ENCODE data around the gene HSD17B2. TPM values are rescaled to one million over a fixed set of nuclear protein-coding genes. Genes with fewer than 3 reads are reported as not detected.

Gene HSD17B2
- polyA plus RNA-seq, 1 of the 3 experiments (the other 2 are of a cell fraction), result not detected

GRCh38 chr16:82041542-82041941 lies 6.5 kb downstream of the HSD17B2 start:
- Histone ChIP-seq H3K4me1 (ENCODE audit: control insufficient read depth in 1 of 2, insufficient read depth in 2 of 2, low read depth in 1 of 2, low read length in 1 of 2) (peaks cover 0 to 6% of the 10 kb centered on the region in 2 experiments; a peak in 1 of 4 replicates), H2AFZ (ENCODE audit: low read depth) (no peak overlapping the region), H3K9me2 (no peaks in the 10 kb centered on the region), H3K36me3 (replicated peaks in 1 of 2; ENCODE audit: control insufficient read depth in 1 of 2, insufficient read depth in 2 of 2, low read length in 1 of 2) (no peaks in the 10 kb centered on the region), H3K27ac (ENCODE audit: low read depth in 2 of 2, low read length in 1 of 2) (no peak overlapping the region), H3K4me2 (no peak overlapping the region), H3K79me2 (ENCODE audit: insufficient read depth) (no peaks in the 10 kb centered on the region), H3F3A (replicated peaks; ENCODE audit: insufficient read depth) (no peaks in the 10 kb centered on the region), H3K9ac (no peak overlapping the region), H4K20me1 (ENCODE audit: insufficient read depth) (no peaks in the 10 kb centered on the region), H3K27me3 (ENCODE audit: insufficient read depth) (peaks cover 11% of the 10 kb centered on the region; the same call in 1 of the 2 replicates), H3K4me3 (ENCODE audit: low read depth in 2 of 2, low read length in 1 of 2) (no peak overlapping the region), H3K9me3 (no peaks in the 10 kb centered on the region)
- 35% methylated on average over 4 of the region's 4 CpGs for WGBS (ENCODE audit: low lambda C conversion rate)
- DNase-seq, result no peak
- no peak for TF ChIP-seq USF2 (IDR thresholded peaks at IDR 0.05; ENCODE audit: borderline replicate concordance, low read depth, low read length)
- no peak for TF ChIP-seq SMC3 (IDR thresholded peaks at IDR 0.05; ENCODE audit: low read depth, low read length)
- TF ChIP-seq, protein P1, sequence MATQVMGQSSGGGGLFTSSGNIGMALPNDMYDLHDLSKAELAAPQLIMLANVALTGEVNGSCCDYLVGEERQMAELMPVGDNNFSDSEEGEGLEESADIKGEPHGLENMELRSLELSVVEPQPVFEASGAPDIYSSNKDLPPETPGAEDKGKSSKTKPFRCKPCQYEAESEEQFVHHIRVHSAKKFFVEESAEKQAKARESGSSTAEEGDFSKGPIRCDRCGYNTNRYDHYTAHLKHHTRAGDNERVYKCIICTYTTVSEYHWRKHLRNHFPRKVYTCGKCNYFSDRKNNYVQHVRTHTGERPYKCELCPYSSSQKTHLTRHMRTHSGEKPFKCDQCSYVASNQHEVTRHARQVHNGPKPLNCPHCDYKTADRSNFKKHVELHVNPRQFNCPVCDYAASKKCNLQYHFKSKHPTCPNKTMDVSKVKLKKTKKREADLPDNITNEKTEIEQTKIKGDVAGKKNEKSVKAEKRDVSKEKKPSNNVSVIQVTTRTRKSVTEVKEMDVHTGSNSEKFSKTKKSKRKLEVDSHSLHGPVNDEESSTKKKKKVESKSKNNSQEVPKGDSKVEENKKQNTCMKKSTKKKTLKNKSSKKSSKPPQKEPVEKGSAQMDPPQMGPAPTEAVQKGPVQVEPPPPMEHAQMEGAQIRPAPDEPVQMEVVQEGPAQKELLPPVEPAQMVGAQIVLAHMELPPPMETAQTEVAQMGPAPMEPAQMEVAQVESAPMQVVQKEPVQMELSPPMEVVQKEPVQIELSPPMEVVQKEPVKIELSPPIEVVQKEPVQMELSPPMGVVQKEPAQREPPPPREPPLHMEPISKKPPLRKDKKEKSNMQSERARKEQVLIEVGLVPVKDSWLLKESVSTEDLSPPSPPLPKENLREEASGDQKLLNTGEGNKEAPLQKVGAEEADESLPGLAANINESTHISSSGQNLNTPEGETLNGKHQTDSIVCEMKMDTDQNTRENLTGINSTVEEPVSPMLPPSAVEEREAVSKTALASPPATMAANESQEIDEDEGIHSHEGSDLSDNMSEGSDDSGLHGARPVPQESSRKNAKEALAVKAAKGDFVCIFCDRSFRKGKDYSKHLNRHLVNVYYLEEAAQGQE (IDR thresholded peaks at IDR 0.05; ENCODE audit: low read depth, low read length), result no peak
- no peak for TF ChIP-seq SIN3A (IDR thresholded peaks at IDR 0.05; ENCODE audit: borderline replicate concordance, low read depth, low read length)
- TF ChIP-seq YY1 (IDR thresholded peaks at IDR 0.05; ENCODE audit: low read depth), result no peak
- TF ChIP-seq POLR2AphosphoS5 (IDR thresholded peaks at IDR 0.05; ENCODE audit: low read depth, low read length), result no peak
- TF ChIP-seq TEAD4 (IDR thresholded peaks at IDR 0.05; ENCODE audit: borderline replicate concordance, insufficient read depth), result no peak
- no peak for TF ChIP-seq MEF2A (IDR thresholded peaks at IDR 0.05; ENCODE audit: borderline replicate concordance, low read depth)
- no peak for TF ChIP-seq FOXM1 (IDR thresholded peaks at IDR 0.05; ENCODE audit: low read depth)
- TF ChIP-seq, protein P2, sequence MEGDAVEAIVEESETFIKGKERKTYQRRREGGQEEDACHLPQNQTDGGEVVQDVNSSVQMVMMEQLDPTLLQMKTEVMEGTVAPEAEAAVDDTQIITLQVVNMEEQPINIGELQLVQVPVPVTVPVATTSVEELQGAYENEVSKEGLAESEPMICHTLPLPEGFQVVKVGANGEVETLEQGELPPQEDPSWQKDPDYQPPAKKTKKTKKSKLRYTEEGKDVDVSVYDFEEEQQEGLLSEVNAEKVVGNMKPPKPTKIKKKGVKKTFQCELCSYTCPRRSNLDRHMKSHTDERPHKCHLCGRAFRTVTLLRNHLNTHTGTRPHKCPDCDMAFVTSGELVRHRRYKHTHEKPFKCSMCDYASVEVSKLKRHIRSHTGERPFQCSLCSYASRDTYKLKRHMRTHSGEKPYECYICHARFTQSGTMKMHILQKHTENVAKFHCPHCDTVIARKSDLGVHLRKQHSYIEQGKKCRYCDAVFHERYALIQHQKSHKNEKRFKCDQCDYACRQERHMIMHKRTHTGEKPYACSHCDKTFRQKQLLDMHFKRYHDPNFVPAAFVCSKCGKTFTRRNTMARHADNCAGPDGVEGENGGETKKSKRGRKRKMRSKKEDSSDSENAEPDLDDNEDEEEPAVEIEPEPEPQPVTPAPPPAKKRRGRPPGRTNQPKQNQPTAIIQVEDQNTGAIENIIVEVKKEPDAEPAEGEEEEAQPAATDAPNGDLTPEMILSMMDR (IDR thresholded peaks at IDR 0.05), result no peak
- TF ChIP-seq FOXJ3 (CRISPR knock-in tag; IDR thresholded peaks at IDR 0.05), result no peak
- TF ChIP-seq GABPA (IDR thresholded peaks at IDR 0.05; ENCODE audit: low read depth), result no peak
- no peak for TF ChIP-seq JUND (IDR thresholded peaks at IDR 0.05)
- TF ChIP-seq GATA2 (CRISPR knock-in tag; IDR thresholded peaks at IDR 0.05), result no peak
- no peak for TF ChIP-seq PBX3 (IDR thresholded peaks at IDR 0.05)
- no peak for TF ChIP-seq RCOR1 (IDR thresholded peaks at IDR 0.05; ENCODE audit: low read length)
- no peak for TF ChIP-seq MXI1 (IDR thresholded peaks at IDR 0.05; ENCODE audit: low read depth, low read length)
- TF ChIP-seq FOSL2 (IDR thresholded peaks at IDR 0.05; ENCODE audit: borderline replicate concordance, low read depth), result no peak
- POLR2A ChIA-PET, result no interaction called here
- CTCF ChIA-PET, result no interaction called here

Data from SK-N-SH (cell line).